K562 (cell line): ENCODE results near the gene PTPRF. TPM values are rescaled to one million over a fixed set of nuclear protein-coding genes. Genes with fewer than 3 reads are reported as not detected.

Experiments
- ASH1L ChIP-seq: fragments of 450-650 bp; IDR thresholded peaks from 2 replicates; pipeline ENCODE4 v1.6.1; 2018; ENCODE audit warnings: borderline replicate concordance, mild to moderate bottlenecking, low read depth; ENCODE audit not compliant: partially characterized antibody
- BACH1 ChIP-seq: fragments of 200-800 bp; sonication (Bioruptor generic); IDR thresholded peaks from 2 replicates; pipeline ENCODE4 v1.6.1; 2016; ENCODE audit warnings: missing genetic modification characterization, missing compliant biosample characterization
- BRCA1 ChIP-seq, 2 experiments: fragments of 450-650 bp in 1 of 2; sonication (generic) in 1 of 2; formaldehyde crosslinking in 1 of 2; IDR thresholded peaks; 2 replicates each; pipeline versions ENCODE4 v1.5.0 to v1.6.1; 2017 to 2020; ENCODE audit warnings: mild to moderate bottlenecking in 1 of 2, missing genetic modification reagents in 1 of 2
- BRF1 ChIP-seq: IDR thresholded peaks from 3 replicates; pipeline ENCODE4 v1.6.1; 2011; ENCODE audit warnings: borderline replicate concordance, mild to moderate bottlenecking; ENCODE audit not compliant: insufficient read length; ENCODE audit errors: extremely low read depth
- CBX5 ChIP-seq: IDR thresholded peaks from 2 replicates; pipeline ENCODE4 v1.6.1; 2014; ENCODE audit warnings: low read depth, borderline replicate concordance
- CREB5 ChIP-seq: fragments of 250-450 bp; sonication (Bioruptor Pico); IDR thresholded peaks from 2 replicates; pipeline ENCODE4 v1.5.0; 2020; ENCODE audit warnings: mild to moderate bottlenecking
- CXXC5 ChIP-seq: fragments of 250-450 bp; sonication (Bioruptor Pico); IDR thresholded peaks from 2 replicates; pipeline ENCODE4 v1.8.0; 2022; ENCODE audit warnings: inconsistent platforms, mild to moderate bottlenecking, moderate library complexity
- ETS2 ChIP-seq: IDR thresholded peaks from 2 replicates; pipeline ENCODE4 v1.6.1; 2016; ENCODE audit warnings: borderline replicate concordance, missing genetic modification characterization, mild to moderate bottlenecking, moderate library complexity, missing compliant biosample characterization; ENCODE audit not compliant: poor library complexity, severe bottlenecking
- HDAC3 ChIP-seq: fragments of 450-650 bp; IDR thresholded peaks from 2 replicates; pipeline ENCODE4 v1.6.1; 2018; ENCODE audit warnings: borderline replicate concordance, mild to moderate bottlenecking, moderate library complexity; ENCODE audit not compliant: partially characterized antibody
- HDAC6 ChIP-seq: IDR thresholded peaks from 2 replicates; pipeline ENCODE4 v1.6.1; 2012; ENCODE audit warnings: low read depth, mild to moderate bottlenecking, control low read depth, inconsistent platforms, low read length, moderate library complexity
- KDM2B ChIP-seq: fragments of 250-450 bp; sonication (Bioruptor Pico); IDR thresholded peaks from 2 replicates; pipeline ENCODE4 v1.8.0; 2021; ENCODE audit warnings: mild to moderate bottlenecking, moderate library complexity
- NFIX ChIP-seq: fragments of 250-450 bp; sonication (Bioruptor Pico); IDR thresholded peaks from 2 replicates; pipeline ENCODE4 v1.4.0; 2020; ENCODE audit warnings: low read depth, mild to moderate bottlenecking, moderate library complexity
- NFRKB ChIP-seq: fragments of 450-650 bp; IDR thresholded peaks from 2 replicates; pipeline ENCODE4 v1.6.1; 2016; ENCODE audit warnings: low read depth
- NRF1 ChIP-seq, 2 experiments: fragments of 450-650 bp; IDR thresholded peaks in 1 of 2; conservative IDR thresholded peaks in 1 of 2; 2 replicates each; pipeline ENCODE4 v1.6.1; 2014; ENCODE audit warnings: mild to moderate bottlenecking in 2 of 2
- NUFIP1 ChIP-seq: fragments of 450-650 bp; IDR thresholded peaks from 2 replicates; pipeline ENCODE4 v1.6.1; 2018; ENCODE audit not compliant: partially characterized antibody
- SIN3B ChIP-seq: fragments of 450-650 bp; IDR thresholded peaks from 2 replicates; pipeline ENCODE4 v1.6.1; 2017; ENCODE audit warnings: low read depth, mild to moderate bottlenecking, moderate library complexity
- TEAD2 ChIP-seq: fragments of 450-650 bp; IDR thresholded peaks from 2 replicates; pipeline ENCODE4 v1.6.1; 2016; ENCODE audit warnings: missing genetic modification characterization, control low read depth, missing compliant biosample characterization
- ZBTB8A ChIP-seq: fragments of 450-650 bp; IDR thresholded peaks from 2 replicates; pipeline ENCODE4 v1.6.1; 2018; ENCODE audit warnings: mild to moderate bottlenecking, moderate library complexity; ENCODE audit not compliant: partially characterized antibody
- ZHX1 ChIP-seq: fragments of 150-350 bp; conservative IDR thresholded peaks from 2 replicates; pipeline ENCODE4 v1.6.1; 2014; ENCODE audit warnings: low read length
- ZNF280A ChIP-seq: fragments of 450-650 bp; IDR thresholded peaks from 2 replicates; pipeline ENCODE4 v1.6.1; 2018; ENCODE audit warnings: mild to moderate bottlenecking, low read depth; ENCODE audit not compliant: partially characterized antibody
- ZNF586 ChIP-seq: fragments of 450-650 bp; formaldehyde crosslinking; conservative IDR thresholded peaks from 2 replicates; pipeline ENCODE4 v1.4.0; 2020; ENCODE audit warnings: mild to moderate bottlenecking, moderate library complexity
- polyA plus RNA-seq, 8 experiments: library from polyadenylated mRNA; depleted of rRNA in 4 of 8; stranded (reverse) in 5 of 8; unstranded in 3 of 8; fragments of >200 nt; fragmentation: Nextera tagmentation in 2 of 8; fragmentation: Illumina TruSeq in 1 of 8; extraction: Ambion mirVana in 2 of 8; extraction: Trizol in 1 of 8; gene quantifications; 2 replicates each; pipeline versions ENCODE4 v1.2.1 to v1.2.3, GENCODE V29; 2011 to 2014; ENCODE audit warnings: inconsistent platforms in 1 of 8, missing spikeins in 1 of 8
- total RNA-seq, 7 experiments: library from RNA; depleted of rRNA in 6 of 7; stranded (reverse); fragments of >200 nt in 6 of 7; fragmentation: Illumina TruSeq in 2 of 7; extraction: Trizol in 2 of 7; gene quantifications; 2 replicates each; pipeline versions ENCODE4 v1.2.1 to v1.2.3, GENCODE V29; 2011 to 2021; ENCODE audit warnings: low replicate concordance in 1 of 7

Gene PTPRF
- total and polyA plus RNA-seq, 9 of the 15 experiments (the other 6 are each of a cell fraction or from before 2014, with no cell fraction given) = 0.13 to 4.3 (median 1.1) TPM

DNA sequence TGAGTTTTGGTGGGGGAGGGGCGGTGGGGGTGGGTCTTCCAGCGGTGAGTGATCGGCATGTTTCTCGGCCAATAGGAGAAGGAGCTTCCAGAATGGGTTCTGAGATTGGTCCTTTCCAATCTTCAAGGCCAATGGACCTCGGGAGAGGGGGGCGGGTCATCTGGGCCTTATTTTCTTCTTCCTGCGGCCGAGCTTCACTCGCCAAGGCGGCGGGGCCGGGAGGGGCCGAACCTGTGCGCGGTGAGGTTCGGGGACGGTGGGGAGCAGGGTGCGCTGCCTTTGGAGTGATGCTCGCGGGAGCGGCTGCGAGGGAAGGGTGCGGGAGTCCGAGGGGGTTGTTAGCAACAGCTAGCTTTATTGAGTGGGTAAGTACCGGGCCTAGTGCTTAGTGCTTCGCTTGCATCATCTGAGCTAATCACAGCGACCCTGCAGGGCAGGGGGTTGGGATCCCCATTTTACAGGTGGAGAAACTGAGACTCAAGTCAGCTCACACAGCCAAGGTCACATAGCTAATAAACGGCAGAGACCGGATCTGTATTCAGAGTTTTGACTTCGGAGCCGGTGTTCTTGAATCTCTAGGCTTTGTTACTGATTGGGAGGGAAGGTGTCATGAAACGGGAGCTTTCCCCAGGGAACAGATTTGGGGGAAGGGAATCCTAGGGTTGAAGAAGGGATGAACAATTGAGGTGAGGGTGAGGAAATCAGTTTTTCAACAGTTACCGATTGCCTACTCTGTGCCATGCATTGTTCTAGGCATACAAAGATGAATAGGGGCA, 119.8 kb downstream of the PTPRF start (continued):
- TF ChIP-seq CREB5 (CRISPR knock-in tag) (0 out of 2 replicates have a peak, but pooled peaks have one; percentile 67), NFIX (CRISPR knock-in tag) (no peak), NFRKB (peak; percentile 71; the same call in 1 of the 2 replicates), ASH1L (no peak), ETS2 (tag) (no peak), HDAC6 (no peak), ZBTB8A (no peak), ZHX1 (no peak), KDM2B (CRISPR knock-in tag) (peak; percentile 82; the same call in 1 of the 2 replicates), ZNF280A (no peak), TEAD2 (no peak), HDAC3 (no peak), ZNF586 (CRISPR knock-in tag) (no peak), BRF1 (no peak), NRF1 (conservative IDR thresholded peaks at IDR 0.05 in 1 of 2, IDR thresholded peaks at IDR 0.05 in 1 of 2) (no peak), NUFIP1 (no peak), SIN3B (0 out of 2 replicates have a peak, but pooled peaks have one; percentile 17), CBX5 (no peak), BACH1 (tag) (no peak), BRCA1 (IDR thresholded peaks at IDR 0.05) (no peak), BRCA1 (CRISPR knock-in tag; IDR thresholded peaks at IDR 0.05) (no peak), CXXC5 (CRISPR knock-in tag) (peak; percentile 71)
